ENCODE data around the gene MARS1.
"Not testable (repeated sequence)": the region's sequence is repeated elsewhere in the genome, so short reads cannot be mapped to it uniquely, and the experiment has no call there.

Gene MARS1

GRCh38 chr12:57514720-57515407 lies 27.0 kb downstream of the MARS1 start:
- DNase-seq (ENCODE audit: insufficient read length, low spot score) (no peak), FAIRE-seq (no peak)
- TF ChIP-seq POLR2AphosphoS5 (IDR thresholded peaks at IDR 0.05; ENCODE audit: low read depth, low read length), result peak; percentile 52; the same call in 1 of the 2 replicates
- no peak for TF ChIP-seq POU2F2 (IDR thresholded peaks at IDR 0.05; ENCODE audit: low read depth, low read length)

- DNase-seq (ENCODE audit: insufficient read length, low spot score), result no peak
- no peak for TF ChIP-seq POLR2A (IDR thresholded peaks at IDR 0.05; ENCODE audit: low read depth, low read length)
- TF ChIP-seq POU2F2 (IDR thresholded peaks at IDR 0.05; ENCODE audit: low read depth, low read length), result no peak
- no peak for TF ChIP-seq POLR2AphosphoS5 (IDR thresholded peaks at IDR 0.05; ENCODE audit: low read depth, low read length)
- no peak for TF ChIP-seq PAX5 (IDR thresholded peaks at IDR 0.05; ENCODE audit: insufficient read depth, low read length, severe bottlenecking)
- no peak for TF ChIP-seq SPI1 (IDR thresholded peaks at IDR 0.05; ENCODE audit: low read depth, low read length)
- no peak for TF ChIP-seq TAF1 (IDR thresholded peaks at IDR 0.05; ENCODE audit: low read depth, low read length)
- FAIRE-seq, result no peak
These were observed 27.6 kb downstream of the MARS1 start for GRCh38 chr12:57515408-57515933.

- FAIRE-seq (no peak), DNase-seq (ENCODE audit: insufficient read length, low spot score) (no peak)
- TF ChIP-seq SPI1 (IDR thresholded peaks at IDR 0.05; ENCODE audit: low read depth, low read length), result peak; percentile 35
- TF ChIP-seq TAF1 (IDR thresholded peaks at IDR 0.05; ENCODE audit: low read depth, low read length), result no peak
- TF ChIP-seq PAX5 (IDR thresholded peaks at IDR 0.05; ENCODE audit: insufficient read depth, low read length, severe bottlenecking), result no peak
- TF ChIP-seq POLR2AphosphoS5 (IDR thresholded peaks at IDR 0.05; ENCODE audit: low read depth, low read length), result no peak
- TF ChIP-seq POU2F2 (IDR thresholded peaks at IDR 0.05; ENCODE audit: low read depth, low read length), result no peak
- peak; percentile 21; the same call in 1 of the 2 replicates for TF ChIP-seq POLR2A (IDR thresholded peaks at IDR 0.05; ENCODE audit: low read depth, low read length)
These were observed 28.2 kb downstream of the MARS1 start for GRCh38 chr12:57515934-57516541.

GRCh38 chr12:57516617-57517153 lies 28.8 kb downstream of the MARS1 start:
- DNase-seq (ENCODE audit: insufficient read length, low spot score) (no peak), FAIRE-seq (no peak)
- no peak for TF ChIP-seq PAX5 (IDR thresholded peaks at IDR 0.05; ENCODE audit: insufficient read depth, low read length, severe bottlenecking)
- TF ChIP-seq TAF1 (IDR thresholded peaks at IDR 0.05; ENCODE audit: low read depth, low read length), result no peak
- no peak for TF ChIP-seq POU2F2 (IDR thresholded peaks at IDR 0.05; ENCODE audit: low read depth, low read length)
- TF ChIP-seq POLR2AphosphoS5 (IDR thresholded peaks at IDR 0.05; ENCODE audit: low read depth, low read length), result no peak; the same call in 1 of the 2 replicates
- no peak for TF ChIP-seq SPI1 (IDR thresholded peaks at IDR 0.05; ENCODE audit: low read depth, low read length)

- FAIRE-seq, result no peak
- no peak for DNase-seq (ENCODE audit: insufficient read length, low spot score)
- TF ChIP-seq POLR2AphosphoS5 (IDR thresholded peaks at IDR 0.05; ENCODE audit: low read depth, low read length) (peak; percentile 20; the same call in 1 of the 2 replicates), TAF1 (IDR thresholded peaks at IDR 0.05; ENCODE audit: low read depth, low read length) (no peak), SPI1 (IDR thresholded peaks at IDR 0.05; ENCODE audit: low read depth, low read length) (no peak), POLR2A (IDR thresholded peaks at IDR 0.05; ENCODE audit: low read depth, low read length) (0 out of 2 replicates have a peak, but pooled peaks have one; percentile 13)
These were observed 29.3 kb downstream of the MARS1 start for GRCh38 chr12:57517187-57517586.

GRCh38 chr12:57517718-57518117 lies 29.9 kb downstream of the MARS1 start:
- not testable (repeated sequence) for DNase-seq (ENCODE audit: insufficient read length, low spot score)
- TF ChIP-seq POLR2AphosphoS5 (IDR thresholded peaks at IDR 0.05; ENCODE audit: low read depth, low read length), result 0 out of 2 replicates have a peak, but pooled peaks have one; percentile 7

GRCh38 chr12:57518176-57518919 lies 30.5 kb downstream of the MARS1 start:
- no peak for DNase-seq (ENCODE audit: insufficient read length, low spot score)
- TF ChIP-seq POLR2AphosphoS5 (IDR thresholded peaks at IDR 0.05; ENCODE audit: low read depth, low read length) (no peak; the same call in 1 of the 2 replicates), POLR2A (IDR thresholded peaks at IDR 0.05; ENCODE audit: low read depth, low read length) (0 out of 2 replicates have a peak, but pooled peaks have one; percentile 1), PAX5 (IDR thresholded peaks at IDR 0.05; ENCODE audit: insufficient read depth, low read length, severe bottlenecking) (no peak)
- FAIRE-seq, result no peak

More at GRCh38 chr12:57517718-57518117, 29.9 kb downstream of the MARS1 start:
- FAIRE-seq, result not testable (repeated sequence)

GRCh38 chr12:57518920-57519795 lies 31.3 kb downstream of the MARS1 start:
- DNase-seq (ENCODE audit: insufficient read length, low spot score) (no peak), FAIRE-seq (no peak)
- TF ChIP-seq POLR2AphosphoS5 (IDR thresholded peaks at IDR 0.05; ENCODE audit: low read depth, low read length) (no peak), POLR2A (IDR thresholded peaks at IDR 0.05; ENCODE audit: low read depth, low read length) (no peak; the same call in 1 of the 2 replicates), TAF1 (IDR thresholded peaks at IDR 0.05; ENCODE audit: low read depth, low read length) (no peak), SPI1 (IDR thresholded peaks at IDR 0.05; ENCODE audit: low read depth, low read length) (no peak), PAX5 (IDR thresholded peaks at IDR 0.05; ENCODE audit: insufficient read depth, low read length, severe bottlenecking) (no peak), POU2F2 (IDR thresholded peaks at IDR 0.05; ENCODE audit: low read depth, low read length) (no peak)

GRCh38 chr12:57519796-57520052 lies 31.9 kb downstream of the MARS1 start:
- no peak for DNase-seq (ENCODE audit: insufficient read length, low spot score)
- TF ChIP-seq POLR2AphosphoS5 (IDR thresholded peaks at IDR 0.05; ENCODE audit: low read depth, low read length) (no peak), POU2F2 (IDR thresholded peaks at IDR 0.05; ENCODE audit: low read depth, low read length) (no peak), POLR2A (IDR thresholded peaks at IDR 0.05; ENCODE audit: low read depth, low read length) (no peak), PAX5 (IDR thresholded peaks at IDR 0.05; ENCODE audit: insufficient read depth, low read length, severe bottlenecking) (no peak), SPI1 (IDR thresholded peaks at IDR 0.05; ENCODE audit: low read depth, low read length) (no peak), TAF1 (IDR thresholded peaks at IDR 0.05; ENCODE audit: low read depth, low read length) (no peak)
- no peak for FAIRE-seq

Data from GM12891 (cell line).